Coronary artery (tissue), 2 donors: ENCODE data around the gene NFATC4.
"Not testable (repeated sequence)": the region's sequence is repeated elsewhere in the genome, so short reads cannot be mapped to it uniquely, and the experiment has no call there.

ENCODE experiments used
- DNase-seq: peaks from one replicate; pipeline ENCODE4 v3.0.0-alpha.2; 2017; ENCODE audit warnings: low spot score
- H3K27ac ChIP-seq, 2 donors: fragments of 200-600 bp; sonication (generic); one replicate each; pipeline ENCODE4 v1.5.1; 2016 to 2019
- H3K4me3 ChIP-seq: fragments of 200-600 bp; sonication (generic); 2 replicates; pipeline ENCODE4 v1.5.1; 2016; ENCODE audit warnings: mild to moderate bottlenecking, moderate library complexity
- CTCF ChIP-seq: fragments of 200-600 bp; sonication (generic); IDR thresholded peaks from one replicate; pipeline ENCODE4 v1.5.1; 2019; ENCODE audit warnings: antibody characterized with exemption

Gene NFATC4

GRCh38 chr14:24366721-24367513 lies 1.1 kb upstream of the NFATC4 start:
- peak; percentile 98 for DNase-seq
- Histone ChIP-seq H3K4me3 (peak overlapping the region; percentile 88), H3K27ac (peak overlapping the region; percentile 97 to 99)
- TF ChIP-seq CTCF: no peak

- TF ChIP-seq CTCF: no peak
- H3K27ac ChIP-seq: peak overlapping the region; percentile 97 to 99
- H3K4me3 ChIP-seq: peak overlapping the region; percentile 88
- no peak for DNase-seq
Observed at GRCh38 chr14:24368212-24368561, 203 bp downstream of the NFATC4 start.

- TF ChIP-seq CTCF: no peak
- Histone ChIP-seq H3K4me3 (peak overlapping the region; percentile 88), H3K27ac (peak overlapping the region; percentile 97 to 99)
- DNase-seq: peak; percentile 83
Observed at GRCh38 chr14:24368562-24369252, 723 bp downstream of the NFATC4 start.

- peak overlapping the region; percentile 97 to 99 for H3K27ac ChIP-seq
- TF ChIP-seq CTCF: no peak
- peak overlapping the region; percentile 88 for H3K4me3 ChIP-seq
- no peak for DNase-seq
Observed at GRCh38 chr14:24369463-24369862, 1.5 kb downstream of the NFATC4 start.

- peak overlapping the region in 1 of 2 donors; percentile 99 for H3K27ac ChIP-seq
- H3K4me3 ChIP-seq: peak overlapping the region; percentile 88
- DNase-seq: no peak
- TF ChIP-seq CTCF: no peak
Observed at GRCh38 chr14:24369907-24370687, 2.1 kb downstream of the NFATC4 start.

GRCh38 chr14:24370748-24371147 lies 2.8 kb downstream of the NFATC4 start:
- no peak overlapping the region for H3K4me3 ChIP-seq
- H3K27ac ChIP-seq: peak overlapping the region in 1 of 2 donors; percentile 99
- DNase-seq: no peak
- no peak for TF ChIP-seq CTCF

- DNase-seq, H3K27ac ChIP-seq, H3K4me3 ChIP-seq: not testable (repeated sequence)
Observed at GRCh38 chr14:24371605-24372004, 3.6 kb downstream of the NFATC4 start.
